NCI-H2227 (cell line): ENCODE measurements around the gene UFSP2.
A peak's percentile ranks its signal among the peaks of the same experiment; 100 is the strongest.

Experiments used
- DNase-seq: peaks from one replicate; lab custom pipeline; 2025; ENCODE audit not compliant: unreplicated experiment; lab: John Stamatoyannopoulos, UW

Gene UFSP2

DNA sequence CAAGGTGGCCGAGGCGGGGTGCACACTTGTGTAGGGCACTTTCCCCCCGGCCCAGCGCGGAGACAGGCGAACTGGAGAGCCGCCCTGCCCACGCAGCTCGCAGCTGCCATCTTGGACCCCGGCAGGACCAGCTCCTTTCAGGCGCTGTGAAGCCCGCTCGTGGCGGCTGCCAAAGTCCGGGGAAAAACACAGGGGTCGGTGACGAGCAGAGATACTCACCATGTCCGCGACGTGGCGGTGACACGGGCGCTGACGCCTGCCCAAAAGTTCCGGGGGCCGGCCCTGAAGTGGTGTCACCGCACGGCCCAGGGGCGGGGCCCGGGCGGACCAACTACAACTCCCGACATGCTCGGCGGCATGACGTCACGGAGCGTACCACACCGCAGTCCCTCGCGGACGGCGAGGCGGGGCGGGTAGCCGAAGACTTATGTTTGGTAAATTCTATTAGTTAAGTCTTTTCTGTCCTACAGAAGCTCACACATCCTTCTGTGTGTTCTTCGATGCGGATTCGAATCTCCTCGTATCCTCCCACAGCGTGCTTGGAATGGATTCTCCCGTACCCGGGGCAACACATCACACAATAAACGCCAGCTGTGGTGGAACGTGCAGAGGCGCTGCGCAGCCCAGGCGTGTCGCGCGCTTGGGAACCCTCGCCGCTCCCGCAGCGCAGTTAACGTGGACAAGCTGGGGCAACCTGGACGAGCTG is at the start of gene UFSP2:
TSS of gene UFSP2 (minus strand) at position 318 of the 706 bp plus-strand sequence. CDS start at position 222, 96 bp downstream.
- peak; percentile 93 for DNase-seq

- no peak for DNase-seq
Measured at GRCh38 chr4:185473247-185473646, 47.5 kb upstream of the UFSP2 start.

- peak; percentile 16 for DNase-seq
Measured at GRCh38 chr4:185472103-185472542, 46.4 kb upstream of the UFSP2 start.

GRCh38 chr4:185471235-185472102 is 45.7 kb upstream of the UFSP2 start, which contains the start of gene CCDC110:
CCDC110 (minus strand) TSS chr4:185471733; CDS start chr4:185471683, 50 bp downstream.
- DNase-seq, result peak; percentile 79

DNA sequence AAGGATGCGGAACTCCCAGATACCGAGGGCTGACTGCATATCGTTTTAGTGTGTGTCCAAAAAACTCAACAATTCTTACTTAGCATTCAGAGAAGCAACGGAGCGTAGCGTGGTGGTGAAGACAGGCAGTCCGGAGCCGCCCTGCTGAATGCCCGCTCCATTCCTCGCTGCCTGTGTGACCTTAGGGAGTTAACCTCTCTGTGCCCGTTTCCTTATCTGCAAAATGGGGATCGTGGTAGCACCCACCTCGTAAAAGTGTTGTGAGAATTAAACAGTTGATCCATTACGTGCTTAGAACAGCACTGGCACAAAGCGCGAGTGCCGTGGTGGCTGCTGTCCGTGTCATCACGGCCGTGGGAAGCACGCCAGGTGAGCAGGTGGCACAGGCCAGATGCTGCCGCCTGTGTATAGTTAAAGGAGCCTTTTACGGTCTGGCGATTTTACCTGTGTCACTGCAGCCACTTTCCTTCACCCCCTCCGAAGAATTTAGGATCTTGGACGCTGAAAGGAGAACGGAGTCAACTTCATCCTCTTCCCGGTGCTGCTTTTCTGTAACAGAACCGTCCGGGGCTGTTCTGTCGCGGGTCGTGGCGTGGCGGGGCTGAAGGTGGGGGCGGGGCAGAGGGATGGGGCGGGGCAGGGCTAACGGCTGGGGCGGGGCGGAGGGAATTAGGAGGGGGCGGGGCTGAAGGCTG is 44.9 kb upstream of the UFSP2 start:
- peak; percentile 59 for DNase-seq

GRCh38 chr4:185469580-185470154 is 43.9 kb upstream of the UFSP2 start:
- DNase-seq, result peak; percentile 2

DNA sequence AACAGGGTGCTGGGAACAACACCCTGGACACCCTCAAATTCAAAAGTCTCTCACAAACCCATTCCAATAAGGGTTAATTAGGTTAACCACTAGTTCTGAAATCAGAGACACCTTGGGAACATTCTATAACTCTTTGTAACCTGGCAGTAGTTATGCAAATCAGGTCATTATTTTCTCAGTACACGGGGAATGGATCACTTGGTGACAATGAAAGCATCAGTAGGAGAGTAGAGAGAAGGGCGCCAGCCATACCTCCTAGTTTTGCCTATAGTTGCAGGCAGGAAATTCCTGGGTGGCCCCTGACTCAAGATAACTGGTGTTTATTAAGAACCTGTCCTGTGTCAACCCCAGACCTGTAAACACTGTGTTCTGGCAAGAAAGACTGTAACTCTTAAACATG is 43.2 kb upstream of the UFSP2 start:
- DNase-seq, result no peak

- DNase-seq, result no peak
Measured at GRCh38 chr4:185467991-185468390, 42.2 kb upstream of the UFSP2 start.

DNA sequence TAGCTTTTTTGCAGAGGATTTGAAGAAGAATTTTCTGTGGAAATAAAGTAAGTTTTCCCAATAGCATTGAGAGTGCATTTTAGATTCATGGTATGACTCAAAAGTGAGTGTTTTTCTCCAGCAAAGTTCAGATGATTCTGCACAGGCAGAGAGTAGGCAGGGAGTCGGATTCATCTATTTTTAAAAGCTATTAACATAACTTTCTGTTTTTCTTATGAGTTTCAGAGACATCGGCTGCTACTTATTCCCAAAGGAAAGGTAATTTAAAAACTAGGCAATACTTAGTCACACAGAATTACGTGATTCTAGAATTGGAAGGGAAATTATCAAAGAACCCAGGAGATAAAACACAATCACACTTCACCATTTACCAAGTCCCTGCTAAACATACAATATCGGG is 41.3 kb upstream of the UFSP2 start:
- no peak for DNase-seq

DNA sequence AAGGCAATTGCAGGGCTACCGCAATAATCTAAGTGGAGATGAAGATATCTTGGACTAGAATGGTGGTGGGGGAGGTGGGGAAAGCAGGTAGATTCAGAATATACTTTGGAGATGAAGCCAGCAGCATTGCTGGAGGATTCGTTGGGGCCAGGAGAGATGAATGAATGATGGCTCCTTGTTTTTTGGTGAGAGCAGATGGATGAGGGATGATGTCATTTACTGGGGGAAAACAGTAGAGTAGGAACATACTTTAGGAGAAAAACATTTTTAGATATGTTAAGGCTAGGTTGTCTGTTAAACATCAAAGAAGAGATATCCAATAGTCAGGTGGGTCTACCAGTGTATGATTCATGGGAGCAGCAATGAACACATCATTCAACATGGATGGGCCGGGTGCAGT is 39.9 kb upstream of the UFSP2 start:
- no peak for DNase-seq

GRCh38 chr4:185464887-185465286 is 39.1 kb upstream of the UFSP2 start:
- no peak for DNase-seq

DNA sequence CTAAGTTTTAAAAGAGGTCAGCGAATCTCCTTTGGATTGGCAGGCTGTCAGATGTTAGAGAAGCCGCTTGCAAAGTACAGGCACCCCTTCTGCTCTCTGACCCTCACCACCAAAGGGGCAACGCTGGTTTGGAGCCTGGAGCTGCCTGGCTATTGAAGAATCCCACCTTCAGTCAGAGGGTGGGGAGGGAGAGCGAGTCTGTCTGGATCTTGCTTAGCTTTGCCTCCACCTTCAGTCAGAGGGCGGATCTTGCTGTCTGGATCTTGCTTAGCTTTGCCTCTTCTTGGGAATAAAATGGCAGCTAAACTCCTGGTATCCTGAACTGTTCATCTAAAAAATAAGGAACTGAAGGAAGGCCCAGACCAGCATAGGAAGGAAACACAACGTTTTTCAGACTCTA is 38.4 kb upstream of the UFSP2 start:
- DNase-seq, result peak; percentile 27

DNA sequence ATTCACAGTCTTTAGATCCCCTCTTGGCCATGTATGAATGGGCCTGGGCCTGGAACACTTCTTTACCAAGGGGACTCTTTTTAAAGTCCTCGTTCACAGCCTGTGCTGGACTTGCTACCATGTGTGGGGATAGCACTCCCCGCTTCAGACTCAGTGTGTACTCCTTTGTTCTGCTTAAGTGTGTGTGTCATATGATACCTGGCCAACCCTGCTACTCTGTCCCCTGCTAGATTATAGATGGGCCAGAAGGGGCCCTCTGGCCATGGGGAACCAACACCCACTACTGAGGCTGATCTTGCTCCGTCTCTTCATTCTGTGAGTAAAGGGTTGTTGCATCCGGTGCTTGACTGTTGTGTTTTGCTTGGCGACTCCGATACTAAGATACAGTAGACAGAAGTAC is 37.8 kb upstream of the UFSP2 start:
- DNase-seq, result no peak

DNA sequence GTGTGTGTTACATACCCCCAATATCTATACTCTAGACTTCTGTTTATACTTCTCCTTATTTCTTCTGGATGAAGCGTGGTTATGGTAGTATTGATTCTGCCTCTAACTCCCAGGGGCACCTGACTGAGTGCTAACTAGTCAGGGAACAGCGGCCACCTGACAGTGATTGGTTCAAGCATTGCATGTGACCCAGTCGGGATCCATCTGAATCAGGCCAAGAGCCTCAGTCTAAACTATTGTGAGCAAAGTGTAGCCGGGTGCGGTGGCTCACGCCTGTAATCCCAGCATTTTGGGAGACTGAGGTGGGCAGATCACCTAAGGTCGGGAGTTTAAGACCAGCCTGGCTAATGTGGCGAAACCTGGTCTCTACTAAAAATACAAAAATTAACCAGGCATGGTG is 35.8 kb upstream of the UFSP2 start:
- no peak for DNase-seq

GRCh38 chr4:185457136-185457535 is 31.4 kb upstream of the UFSP2 start:
- no peak for DNase-seq

- DNase-seq, result no peak
Measured at GRCh38 chr4:185456131-185456530, 30.4 kb upstream of the UFSP2 start.

- DNase-seq, result no peak
Measured at GRCh38 chr4:185445209-185445608, 19.4 kb upstream of the UFSP2 start.

DNA sequence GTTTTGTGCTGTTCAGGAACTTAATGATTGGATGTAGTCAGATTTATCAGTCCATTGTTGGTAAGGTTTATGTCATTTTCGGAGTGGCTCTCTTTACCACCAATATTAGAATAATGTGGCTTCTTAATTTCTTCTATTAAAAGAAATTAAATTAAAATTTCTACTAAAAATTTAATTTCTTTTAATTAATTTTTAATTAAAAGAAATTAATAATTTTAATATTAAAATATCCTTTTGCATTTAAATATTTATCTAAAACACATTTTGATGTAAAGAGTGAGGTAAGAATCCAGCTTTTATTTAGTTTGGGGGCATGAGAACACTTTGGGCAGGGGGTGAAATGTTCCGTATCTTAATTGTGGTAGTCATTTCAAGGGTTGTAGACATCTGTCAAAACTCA is 15.7 kb upstream of the UFSP2 start:
- DNase-seq, result no peak

DNA sequence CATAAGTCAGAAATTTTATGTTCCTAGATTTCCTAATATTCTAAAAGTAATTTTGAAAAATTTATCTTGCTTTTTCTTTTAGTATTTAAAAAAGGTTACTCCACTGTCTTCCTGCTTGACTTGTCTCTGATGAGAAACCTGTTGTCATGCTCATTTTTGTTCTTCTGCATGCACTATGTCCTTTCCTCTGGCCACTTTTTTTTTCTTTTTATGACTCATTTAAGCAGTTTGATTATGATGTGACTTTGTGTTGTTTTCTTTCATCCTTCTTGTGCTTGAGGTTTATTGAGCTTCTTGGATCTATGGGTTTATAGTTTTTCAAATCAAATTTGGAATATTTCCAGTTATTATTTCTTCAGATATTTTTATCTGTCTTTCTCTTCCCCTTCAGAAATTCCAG is 12.0 kb upstream of the UFSP2 start:
- DNase-seq, result no peak

- no peak for DNase-seq
Measured at GRCh38 chr4:185435466-185435865, 9.7 kb upstream of the UFSP2 start.

- no peak for DNase-seq
Measured at GRCh38 chr4:185429660-185430059, 3.9 kb upstream of the UFSP2 start.
